ENCODE results near the gene FBRSL1.

DNA sequence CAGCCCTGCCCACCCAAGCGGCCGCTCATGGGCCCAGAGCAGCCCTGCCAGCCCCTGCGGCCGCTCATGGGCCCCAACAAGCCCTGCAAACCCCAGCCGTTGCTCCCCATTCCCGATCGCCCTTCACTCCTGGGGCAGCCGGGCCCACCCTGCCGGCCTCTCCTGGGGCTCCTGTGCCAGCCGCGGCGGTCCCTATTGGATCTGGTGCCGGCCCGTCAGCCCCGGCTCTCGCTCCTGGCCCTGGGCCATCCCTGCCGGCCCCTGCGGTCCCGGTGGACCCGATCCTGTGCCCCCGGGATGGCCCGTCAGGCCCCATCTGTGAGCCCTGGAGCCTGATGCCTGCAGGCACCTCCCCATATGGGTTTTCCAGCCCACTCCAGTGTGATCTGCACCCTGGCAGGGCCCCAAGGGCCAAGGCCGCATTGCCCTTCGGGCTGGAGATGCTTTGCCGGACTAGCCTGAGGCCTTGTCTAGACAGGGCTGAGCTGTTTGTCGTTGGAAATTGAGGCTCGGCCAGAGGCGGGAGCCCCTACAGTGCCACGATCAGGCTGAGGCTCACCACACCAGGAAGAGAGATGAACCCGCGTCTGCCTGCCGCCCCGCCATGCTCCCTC, 20.3 kb downstream of the FBRSL1 start:
- TF ChIP-seq CHD2 (IDR thresholded peaks at IDR 0.05; ENCODE audit: low read length, partially characterized antibody) = no peak
- no peak for TF ChIP-seq USF2 (IDR thresholded peaks at IDR 0.05; ENCODE audit: borderline replicate concordance, low read depth, low read length)
- no peak for TF ChIP-seq SMC3 (IDR thresholded peaks at IDR 0.05; ENCODE audit: low read depth, low read length)
- no peak for TF ChIP-seq FOXJ3 (CRISPR knock-in tag; IDR thresholded peaks at IDR 0.05)
- TF ChIP-seq POLR2AphosphoS5 (IDR thresholded peaks at IDR 0.05; ENCODE audit: low read depth, low read length) = no peak
- no peak for TF ChIP-seq RFX5 (IDR thresholded peaks at IDR 0.05; ENCODE audit: low read length)
- no peak for TF ChIP-seq CTCF (IDR thresholded peaks at IDR 0.05)
- no peak for TF ChIP-seq SIN3A (IDR thresholded peaks at IDR 0.05; ENCODE audit: borderline replicate concordance, low read depth, low read length)
- TF ChIP-seq GABPA (IDR thresholded peaks at IDR 0.05; ENCODE audit: low read depth) = no peak
- no peak for TF ChIP-seq MEF2A (IDR thresholded peaks at IDR 0.05; ENCODE audit: borderline replicate concordance, low read depth)
- TF ChIP-seq RAD21 (IDR thresholded peaks at IDR 0.05; ENCODE audit: low read length) = no peak
- no peak for TF ChIP-seq REST (IDR thresholded peaks at IDR 0.05; ENCODE audit: low read depth, low read length)

All from SK-N-SH (cell line).